Endothelial cell of hepatic sinusoid (primary cell): ENCODE data around the gene S1PR4.
"Not testable (repeated sequence)": the region's sequence is repeated elsewhere in the genome, so short reads cannot be mapped to it uniquely, and the experiment has no call there.

ENCODE experiments used
- in situ Hi-C: cut with HindIII; loops from 2 replicates; pipeline ENCODE4 v1.10.0; 2017; ENCODE audit warnings: low sequenced_read_pairs

The S1PR4 gene

DNA sequence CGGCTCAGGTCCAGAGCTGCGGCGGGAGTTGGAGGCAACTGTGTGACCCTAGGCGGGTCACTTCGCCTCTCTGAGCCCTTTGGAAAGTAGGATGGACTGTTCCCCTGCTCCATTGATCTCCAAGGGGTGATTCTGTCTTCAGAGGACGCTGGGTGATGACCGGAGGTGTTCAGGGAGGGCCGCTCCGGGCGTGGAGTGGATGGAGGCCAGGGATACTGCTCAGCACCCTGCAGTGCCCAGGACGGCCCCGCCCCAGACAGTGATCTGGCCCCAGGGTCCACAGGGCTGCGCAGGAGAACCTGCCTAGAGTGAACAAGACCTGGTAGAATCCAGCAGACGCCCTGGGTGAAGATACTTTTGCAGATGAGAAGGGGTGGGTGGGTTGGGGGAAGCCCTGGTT is 14.1 kb downstream of the S1PR4 start:
- in situ Hi-C loops, result no loop called here

DNA sequence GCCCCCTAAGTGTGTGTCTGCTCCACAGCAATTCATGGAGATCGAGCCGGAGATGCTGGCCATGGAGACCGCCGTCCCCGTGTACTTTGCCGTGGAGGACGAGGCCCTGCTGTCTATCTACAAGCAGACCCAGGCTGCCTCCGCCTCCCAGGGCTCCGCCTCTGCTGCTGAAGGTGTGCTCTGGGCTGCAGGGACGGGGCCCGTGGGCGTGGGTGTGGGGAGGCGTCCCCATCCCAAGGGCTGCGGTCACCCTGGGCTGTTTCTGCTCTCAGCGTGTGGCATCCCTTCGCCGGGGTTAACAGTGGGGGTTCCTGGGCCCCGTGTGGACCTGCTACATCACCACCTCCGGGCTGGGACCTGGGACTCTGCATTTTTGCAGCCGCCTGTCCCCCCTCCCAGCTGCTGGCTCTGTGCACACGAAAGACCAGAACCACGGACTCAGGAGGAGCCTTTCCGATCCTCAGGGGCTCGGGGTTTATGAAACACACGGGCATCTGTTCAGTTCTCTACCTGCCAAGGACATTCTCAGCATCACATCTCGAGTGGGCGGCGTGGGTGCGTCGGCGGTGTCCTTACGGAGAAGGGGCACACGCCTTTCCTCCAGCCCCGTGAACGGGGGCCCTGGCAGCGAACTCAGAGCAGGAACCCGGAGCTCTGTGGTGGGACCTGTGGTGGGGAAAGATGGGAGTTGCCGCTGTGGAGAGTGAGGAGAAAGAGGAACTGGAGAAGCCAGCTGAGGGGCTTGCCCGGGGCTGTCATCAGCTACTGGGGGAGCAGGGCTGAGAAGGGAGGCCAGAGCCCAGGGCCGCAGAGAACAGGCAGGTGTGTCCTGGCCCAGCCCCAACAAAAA is 14.9 kb downstream of the S1PR4 start:
- in situ Hi-C loops, result no loop called here

DNA sequence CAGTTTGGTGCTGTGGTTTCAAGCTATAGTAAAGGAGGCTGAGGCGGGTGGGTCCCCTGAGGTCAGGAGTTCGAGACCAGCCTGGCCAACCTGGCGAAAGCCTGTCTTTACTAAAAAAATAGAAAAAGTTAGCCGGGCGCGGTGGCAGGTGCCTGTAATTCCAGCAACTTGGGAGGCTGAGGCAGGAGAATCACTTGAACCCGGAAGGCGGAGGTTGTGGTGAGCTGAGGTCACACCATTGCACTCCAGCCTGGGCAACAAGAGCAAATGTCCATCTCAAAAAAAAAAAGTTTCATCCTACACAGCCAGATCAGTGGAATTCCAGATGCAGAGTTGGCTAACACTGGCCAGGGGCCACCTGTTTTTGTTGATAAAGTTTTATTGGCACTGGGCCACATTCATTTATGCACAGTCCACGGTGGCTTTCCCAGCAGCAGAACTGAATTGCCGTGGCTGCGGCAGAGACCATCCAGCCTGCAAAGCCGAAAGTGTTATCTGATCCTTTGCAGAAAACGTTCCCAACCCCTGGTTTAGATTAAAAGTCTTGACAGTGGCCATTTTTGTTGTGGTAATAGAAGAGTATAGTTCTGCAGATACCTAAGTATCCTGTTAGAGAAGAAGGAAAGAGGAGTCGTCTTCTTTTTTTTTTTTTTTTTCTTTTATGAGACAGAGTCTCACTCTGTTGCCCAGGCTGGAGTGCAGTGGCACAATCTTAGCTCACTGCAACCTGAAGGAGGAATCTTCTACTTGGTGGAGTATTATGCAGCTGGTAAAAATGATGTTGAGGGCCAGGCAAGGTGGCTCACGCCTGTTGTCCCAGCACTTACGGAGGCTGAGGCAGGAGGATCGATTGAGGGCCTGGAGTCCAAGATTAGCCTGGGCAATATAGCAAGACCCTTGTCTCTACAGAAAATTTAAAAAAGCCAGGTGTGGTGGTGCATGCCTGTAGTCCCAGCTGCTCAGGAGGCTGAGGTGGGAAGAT is 15.8 kb downstream of the S1PR4 start:
- in situ Hi-C loops, result no loop called here

DNA sequence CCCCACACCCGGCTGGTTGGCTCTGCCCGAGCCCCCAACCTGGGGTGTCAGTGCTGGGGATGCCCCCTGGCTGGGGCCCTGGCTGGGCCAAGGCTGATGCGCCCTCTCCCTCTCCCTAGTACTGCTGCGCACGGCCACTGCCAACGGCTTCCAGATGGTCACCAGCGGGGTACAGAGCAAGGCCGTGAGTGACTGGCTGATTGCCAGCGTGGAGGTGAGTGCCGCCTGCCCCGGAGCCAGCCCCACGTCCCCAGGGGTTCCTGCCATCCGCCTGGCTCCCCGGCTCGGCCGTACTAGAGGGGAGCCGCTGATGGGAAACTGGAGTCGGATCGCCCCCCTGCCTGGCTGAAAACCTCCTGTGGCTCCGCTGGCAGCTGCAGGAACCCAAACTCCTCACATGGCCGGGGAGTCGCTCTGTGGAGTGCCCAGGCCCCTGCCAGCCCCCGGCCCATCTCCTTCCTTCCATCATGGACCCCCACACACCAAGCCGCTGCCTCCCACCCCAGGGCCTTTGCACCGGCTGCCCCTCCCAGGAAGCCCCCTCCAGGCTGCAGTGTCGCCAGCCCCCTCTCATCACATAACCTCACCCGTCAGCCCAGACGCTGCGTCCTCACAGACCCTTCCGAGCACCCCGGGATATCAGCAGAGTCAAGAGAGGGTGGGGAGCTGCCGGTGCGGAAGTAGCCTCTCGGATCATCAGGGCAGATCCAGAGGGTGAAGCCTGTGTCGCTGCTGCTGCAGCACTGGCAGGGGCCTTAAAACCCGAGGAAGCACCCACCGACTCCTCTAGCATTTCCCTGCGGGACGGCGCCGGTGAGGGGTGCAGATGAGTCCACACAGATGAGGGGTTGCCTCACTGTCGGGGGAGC is 17.7 kb downstream of the S1PR4 start:
- in situ Hi-C loops, result no loop called here

DNA sequence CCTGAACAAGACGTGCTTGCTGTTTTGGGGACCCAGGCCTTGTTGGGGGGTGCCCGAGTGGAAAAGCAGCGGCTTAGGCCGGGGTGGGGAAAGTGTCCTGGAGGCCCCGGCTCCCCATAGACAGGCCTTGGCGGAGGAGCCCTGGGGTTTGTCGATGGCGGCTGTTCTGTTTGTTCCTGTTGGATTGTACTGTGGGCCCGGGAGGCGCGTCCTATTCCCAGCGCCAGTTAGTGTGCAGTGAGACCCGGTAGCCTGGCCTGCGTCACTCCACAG is 18.3 kb downstream of the S1PR4 start:
- in situ Hi-C loops, result no loop called here

DNA sequence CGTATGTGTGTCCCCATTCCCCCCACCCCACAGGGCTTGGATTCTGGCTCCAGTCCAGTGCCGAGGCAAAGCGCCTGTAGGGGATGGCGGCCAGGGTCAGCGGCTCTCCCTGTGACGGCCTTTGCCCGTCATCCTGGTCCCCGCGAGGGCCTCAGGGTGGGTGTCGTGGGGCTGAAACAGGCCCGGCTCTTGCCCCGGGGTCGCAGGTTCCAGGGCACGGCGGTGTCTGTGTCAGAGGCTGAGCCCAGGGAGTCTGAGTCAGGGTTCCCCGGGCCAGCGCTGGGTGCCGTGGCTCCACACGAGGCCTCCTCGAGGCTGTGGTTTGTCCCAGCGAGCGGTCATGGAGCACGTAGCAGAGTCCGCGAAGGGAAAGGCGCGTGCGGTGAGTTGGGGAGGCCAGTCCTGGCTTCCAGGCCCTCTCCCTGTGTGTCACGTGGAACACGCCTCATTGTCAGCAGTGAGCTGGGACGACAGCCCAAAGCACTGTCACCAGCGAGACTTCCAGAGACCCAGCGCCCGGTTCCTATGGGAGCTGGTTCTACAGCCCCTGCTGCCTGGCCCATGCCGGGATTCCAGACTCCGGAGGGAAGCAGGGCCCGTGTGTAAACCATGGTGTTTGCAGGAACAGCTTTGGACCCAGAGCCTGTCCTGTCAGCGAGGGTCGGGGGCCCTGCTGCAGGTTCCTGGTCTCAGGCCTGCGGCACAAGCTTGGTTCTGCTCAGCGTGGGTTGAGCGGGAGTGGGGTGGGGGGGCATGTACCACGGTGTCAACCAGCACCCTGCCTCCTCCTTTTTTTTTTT is 20.5 kb downstream of the S1PR4 start:
- in situ Hi-C loops, result no loop called here

DNA sequence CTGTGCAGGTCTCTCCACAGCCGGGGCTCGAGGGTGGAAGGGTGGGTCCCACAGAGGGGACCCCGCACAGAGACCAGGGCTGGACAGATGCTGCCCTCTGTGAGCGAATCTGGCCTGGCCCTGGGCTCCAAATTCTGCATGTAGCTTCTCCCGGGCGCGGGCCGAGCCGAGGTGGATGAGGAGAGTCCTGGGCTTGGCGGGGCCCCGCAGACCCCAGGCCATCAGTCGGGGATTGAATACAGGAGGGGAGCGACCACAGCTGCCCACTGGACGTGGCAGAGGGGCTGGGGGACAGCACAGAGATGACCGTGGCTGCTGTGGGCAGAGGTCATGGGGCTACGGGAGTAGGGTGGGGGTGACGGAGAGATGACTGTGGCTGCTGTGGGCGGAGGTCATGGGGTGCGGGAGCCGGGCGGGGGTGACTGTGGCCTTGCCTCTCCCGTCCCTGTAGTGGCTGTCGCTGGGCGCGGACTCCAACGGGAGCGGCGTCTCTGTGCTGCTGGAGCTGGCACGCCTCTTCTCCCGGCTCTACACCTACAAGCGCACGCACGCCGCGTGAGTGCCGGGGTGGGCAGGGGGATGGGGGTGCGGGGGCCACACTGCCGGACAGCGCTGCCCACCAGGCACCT is 22.6 kb downstream of the S1PR4 start:
- in situ Hi-C loops, result no loop called here

DNA sequence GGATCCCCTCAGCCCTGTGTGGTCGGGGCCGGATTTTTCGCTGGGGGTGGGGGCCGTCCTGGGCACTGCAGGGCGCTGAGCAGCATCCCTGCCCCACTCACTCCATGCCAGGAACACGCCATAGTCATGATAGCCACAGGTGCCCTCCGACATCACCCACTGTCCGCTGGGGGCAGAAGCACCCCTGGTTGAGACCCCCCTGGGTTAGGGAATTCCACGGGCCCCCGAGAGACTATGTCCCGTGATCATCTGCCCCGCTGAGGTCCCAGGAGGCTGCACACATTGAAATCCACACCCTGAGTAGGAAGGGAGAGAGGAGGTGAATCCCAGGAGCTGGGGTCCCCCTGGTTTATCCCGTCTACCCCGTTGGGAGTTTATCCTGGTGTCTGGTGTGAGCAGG is 23.3 kb downstream of the S1PR4 start:
- in situ Hi-C loops, result no loop called here

DNA sequence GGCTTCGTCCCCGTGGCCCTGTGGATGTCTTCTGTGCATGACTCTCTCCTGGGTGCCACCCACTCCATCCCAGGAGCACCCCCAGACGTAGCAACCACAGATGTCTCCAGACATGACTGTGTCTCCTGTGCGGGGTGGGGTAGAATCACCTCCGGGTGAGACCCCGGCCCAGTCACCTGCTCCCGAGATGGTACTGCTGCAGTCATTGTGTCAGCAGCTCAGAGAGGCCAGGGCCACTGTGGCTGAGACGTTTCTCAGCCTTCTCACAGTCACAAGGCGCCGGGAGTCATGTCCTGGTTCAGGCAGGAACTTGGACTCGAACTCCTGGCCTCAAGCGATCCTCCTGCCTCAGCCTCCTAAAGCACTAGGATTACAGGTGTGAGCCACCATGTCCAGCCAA is 23.8 kb downstream of the S1PR4 start:
- in situ Hi-C loops, result no loop called here

DNA sequence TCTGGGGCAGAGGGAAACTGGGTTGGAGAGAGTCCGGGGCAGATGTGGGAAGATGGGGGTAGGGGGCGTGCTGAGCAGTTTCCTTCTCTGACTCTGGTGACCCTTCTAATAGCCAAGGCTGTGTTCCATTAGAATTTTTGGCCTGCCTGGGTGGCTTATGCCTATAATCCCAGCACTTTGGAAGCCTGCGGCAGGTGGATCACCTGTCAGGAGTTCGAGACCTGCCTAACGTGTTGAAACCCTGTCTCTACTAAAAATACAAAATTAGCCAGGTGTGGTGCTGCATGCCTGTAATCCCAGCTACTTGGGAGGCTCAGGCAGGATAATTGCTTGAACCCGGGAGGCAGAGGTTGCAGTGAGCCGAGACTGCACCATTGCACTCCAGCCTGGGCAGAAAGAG is 24.3 kb downstream of the S1PR4 start:
- in situ Hi-C loops, result not testable (repeated sequence)

DNA sequence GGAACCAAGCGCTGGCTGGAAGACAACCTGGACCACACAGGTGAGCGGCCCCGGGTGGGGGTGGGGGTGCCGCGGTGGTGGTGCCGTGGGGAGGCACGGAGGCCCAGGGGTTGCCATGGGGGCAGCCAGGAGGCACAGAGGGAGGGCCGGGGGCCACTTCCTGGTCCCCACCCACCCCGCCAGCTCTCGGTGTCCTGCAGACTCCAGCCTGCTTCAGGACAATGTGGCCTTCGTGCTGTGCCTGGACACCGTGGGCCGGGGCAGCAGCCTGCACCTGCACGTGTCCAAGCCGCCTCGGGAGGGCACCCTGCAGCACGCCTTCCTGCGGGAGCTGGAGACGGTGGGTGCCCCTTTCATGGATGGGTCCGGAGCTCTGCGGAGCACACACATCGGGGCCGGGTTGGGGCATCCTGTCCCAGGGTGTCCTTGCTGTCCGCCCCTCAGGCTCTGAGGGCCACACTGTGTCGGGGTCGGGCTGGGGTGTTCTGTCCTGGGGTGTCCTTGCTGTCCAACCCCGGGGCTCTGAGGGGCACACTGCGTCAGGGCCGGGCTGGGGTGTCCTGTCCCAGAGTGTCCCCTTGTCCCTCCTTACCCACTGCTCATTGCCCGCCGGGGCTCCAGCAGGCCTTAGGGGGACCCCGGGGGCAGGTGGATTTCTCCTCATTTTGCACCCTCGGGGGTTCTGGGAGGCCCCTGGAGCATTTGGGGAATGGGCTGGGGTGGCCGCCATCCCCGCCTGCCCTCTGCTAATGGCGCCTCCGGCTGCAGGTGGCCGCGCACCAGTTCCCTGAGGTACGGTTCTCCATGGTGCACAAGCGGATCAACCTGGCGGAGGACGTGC is 25.5 kb downstream of the S1PR4 start:
- in situ Hi-C loops, result no loop called here

DNA sequence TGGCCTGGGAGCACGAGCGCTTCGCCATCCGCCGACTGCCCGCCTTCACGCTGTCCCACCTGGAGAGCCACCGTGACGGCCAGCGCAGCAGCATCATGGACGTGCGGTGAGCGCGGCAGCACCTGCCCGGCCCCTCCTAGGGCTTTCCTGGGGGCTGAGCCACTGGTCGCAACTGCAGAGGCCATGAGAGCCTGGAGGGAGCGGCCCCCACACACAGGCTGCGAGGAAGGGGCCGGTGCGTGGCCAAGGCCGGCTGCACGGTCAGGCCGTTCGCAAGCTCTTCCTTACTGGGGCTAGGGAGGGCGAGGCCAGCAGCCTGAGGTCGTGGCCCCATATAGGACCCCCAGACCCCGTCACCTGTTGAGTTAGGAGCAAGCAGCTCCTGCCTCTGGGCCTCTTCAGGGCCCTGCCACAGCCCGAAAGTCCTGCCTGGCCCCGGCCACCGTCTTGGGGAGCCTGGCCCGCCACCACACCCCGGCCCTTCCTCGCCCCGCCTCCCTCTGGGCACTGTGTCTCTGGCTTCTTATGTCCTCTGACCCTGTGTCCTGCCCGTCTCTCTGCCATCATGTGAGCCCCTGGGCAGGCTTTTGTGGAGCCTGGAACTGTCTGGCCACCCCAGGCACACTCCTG is 26.2 kb downstream of the S1PR4 start:
- in situ Hi-C loops, result no loop called here

DNA sequence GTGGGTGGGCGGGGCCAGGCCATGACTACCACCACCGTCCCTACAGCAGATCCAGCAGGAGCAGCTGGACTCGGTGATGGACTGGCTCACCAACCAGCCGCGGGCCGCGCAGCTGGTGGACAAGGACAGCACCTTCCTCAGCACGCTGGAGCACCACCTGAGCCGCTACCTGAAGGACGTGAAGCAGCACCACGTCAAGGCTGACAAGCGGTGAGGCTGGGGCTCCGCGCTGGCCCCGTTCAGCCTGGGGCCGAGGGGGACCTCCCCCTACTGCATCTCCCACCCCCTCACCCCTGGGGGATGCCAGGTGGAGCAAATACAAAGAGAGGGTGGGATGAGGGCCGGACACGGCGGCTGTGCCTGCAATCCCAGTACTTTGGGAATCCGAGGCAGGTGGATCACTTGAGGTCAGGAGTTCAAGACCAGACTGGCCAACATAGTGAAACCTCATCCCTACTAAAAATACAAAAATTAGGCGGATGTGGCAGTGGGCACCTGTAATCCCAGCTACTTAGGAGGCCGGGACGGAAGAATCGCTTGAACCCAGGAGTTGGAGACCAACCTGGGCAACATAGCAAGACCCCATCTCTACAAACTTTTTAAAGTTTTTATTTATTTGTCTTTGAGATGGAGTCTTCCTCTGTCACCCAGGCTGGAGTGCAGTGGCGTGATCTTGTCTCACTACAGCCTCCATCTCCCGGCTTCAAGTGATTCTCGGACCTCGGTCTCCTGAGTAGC is 27.8 kb downstream of the S1PR4 start:
- in situ Hi-C loops, result no loop called here

DNA sequence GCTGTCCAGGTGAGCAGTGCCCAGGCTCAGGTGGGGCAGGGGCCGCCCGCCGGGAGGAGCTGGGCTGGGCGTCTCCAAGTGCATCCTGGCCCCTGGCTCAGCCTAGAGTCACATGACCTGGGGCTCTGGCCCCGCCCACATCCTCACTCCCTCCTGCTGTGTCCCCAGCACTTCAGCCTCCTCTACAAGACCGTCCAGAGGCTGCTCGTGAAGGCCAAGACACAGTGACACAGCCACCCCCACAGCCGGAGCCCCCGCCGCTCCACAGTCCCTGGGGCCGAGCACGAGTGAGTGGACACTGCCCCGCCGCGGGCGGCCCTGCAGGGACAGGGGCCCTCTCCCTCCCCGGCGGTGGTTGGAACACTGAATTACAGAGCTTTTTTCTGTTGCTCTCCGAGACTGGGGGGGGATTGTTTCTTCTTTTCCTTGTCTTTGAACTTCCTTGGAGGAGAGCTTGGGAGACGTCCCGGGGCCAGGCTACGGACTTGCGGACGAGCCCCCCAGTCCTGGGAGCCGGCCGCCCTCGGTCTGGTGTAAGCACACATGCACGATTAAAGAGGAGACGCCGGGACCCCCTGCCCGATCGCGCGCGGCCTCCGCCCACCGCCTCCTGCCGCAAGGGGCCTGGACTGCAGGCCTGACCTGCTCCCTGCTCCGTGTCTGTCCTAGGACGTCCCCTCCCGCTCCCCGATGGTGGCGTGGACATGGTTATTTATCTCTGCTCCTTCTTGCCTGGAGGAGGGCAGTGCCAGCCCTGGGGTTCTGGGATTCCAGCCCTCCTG is 29.1 kb downstream of the S1PR4 start:
- in situ Hi-C loops, result no loop called here

DNA sequence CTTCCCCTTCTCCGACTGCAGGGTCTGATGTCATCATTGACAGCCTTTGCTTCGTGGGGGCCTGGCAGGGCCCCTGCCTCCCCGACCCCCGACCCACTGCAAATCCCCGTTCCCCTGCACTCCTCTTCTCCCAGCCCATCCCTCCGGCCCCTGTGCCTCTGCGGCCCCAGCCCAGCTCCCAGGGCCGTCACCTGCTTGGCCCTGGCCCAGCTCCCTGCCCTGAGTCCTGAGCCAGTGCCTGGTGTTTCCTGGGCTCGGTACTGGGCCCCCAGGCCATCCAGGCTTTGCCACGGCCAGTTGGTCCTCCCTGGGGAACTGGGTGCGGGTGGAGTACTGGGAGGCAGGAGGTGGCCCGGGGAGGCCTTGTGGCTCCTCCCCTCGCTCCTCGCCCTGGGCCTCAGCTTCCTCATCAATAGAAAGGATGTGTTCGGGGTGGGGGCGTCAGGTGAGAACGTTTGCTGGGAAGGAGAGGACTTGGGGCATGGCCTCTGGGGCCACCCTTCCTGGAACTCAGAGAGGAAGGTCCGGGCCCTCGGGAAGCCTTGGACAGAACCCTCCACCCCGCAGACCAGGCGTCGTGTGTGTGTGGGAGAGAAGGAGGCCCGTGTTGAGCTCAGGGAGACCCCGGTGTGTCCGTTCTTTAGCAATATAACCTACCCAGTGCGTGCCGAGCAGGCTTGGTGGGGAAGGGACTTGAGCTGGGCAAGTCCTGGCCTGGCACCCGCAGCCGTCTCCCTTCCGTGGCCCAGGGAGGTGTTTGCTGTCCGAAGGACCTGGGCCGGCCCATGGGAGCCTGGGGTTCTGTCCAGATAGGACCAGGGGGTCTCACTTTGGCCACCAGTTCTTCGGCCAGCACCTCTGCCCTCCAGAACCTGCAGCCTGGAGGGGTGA is 30.0 kb downstream of the S1PR4 start:
- in situ Hi-C loops, result no loop called here

DNA sequence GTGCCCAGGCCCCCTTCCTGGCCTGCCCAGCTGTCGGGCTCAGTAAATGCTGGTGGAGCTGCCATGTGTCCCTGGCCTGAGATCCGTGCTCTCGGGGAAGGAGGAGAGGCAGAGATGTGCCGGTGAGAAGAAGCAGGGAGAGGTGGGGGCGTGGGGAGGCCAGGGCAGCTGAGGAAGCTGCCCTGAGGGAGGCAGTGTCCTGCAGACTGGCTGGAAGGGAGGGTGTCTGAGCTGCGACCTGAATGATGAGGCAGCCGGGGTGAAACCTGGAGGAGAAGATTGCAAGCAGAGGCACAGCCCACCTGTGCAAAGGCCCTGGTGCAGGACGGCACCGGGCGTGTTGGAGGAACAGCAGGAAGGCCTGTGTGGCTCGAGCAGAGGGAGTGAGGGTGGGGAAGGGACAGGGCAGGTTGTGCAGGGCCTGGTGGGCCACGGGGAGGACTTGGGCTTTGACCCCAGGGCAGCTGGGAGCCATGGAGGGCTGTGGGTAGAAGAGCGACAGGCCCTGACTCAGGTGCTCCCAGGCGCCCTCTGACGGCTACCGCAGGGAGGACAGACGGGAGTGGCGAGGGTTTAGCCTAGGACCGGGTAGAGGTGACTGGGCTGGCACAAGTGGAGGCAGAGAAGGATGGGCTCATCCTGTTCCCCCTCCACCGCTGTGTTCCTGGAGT is 31.9 kb downstream of the S1PR4 start:
- in situ Hi-C loops, result no loop called here
